SW 1271 (cell line): ENCODE measurements around the gene AGBL1.
"Not testable (repeated sequence)": the region's sequence is repeated elsewhere in the genome, so short reads cannot be mapped to it uniquely, and the experiment has no call there.

Experiments
- DNase-seq, 2 experiments: peaks; one replicate each; lab custom pipeline; 2025; lab: John Stamatoyannopoulos, UW

AGBL1 gene

DNA sequence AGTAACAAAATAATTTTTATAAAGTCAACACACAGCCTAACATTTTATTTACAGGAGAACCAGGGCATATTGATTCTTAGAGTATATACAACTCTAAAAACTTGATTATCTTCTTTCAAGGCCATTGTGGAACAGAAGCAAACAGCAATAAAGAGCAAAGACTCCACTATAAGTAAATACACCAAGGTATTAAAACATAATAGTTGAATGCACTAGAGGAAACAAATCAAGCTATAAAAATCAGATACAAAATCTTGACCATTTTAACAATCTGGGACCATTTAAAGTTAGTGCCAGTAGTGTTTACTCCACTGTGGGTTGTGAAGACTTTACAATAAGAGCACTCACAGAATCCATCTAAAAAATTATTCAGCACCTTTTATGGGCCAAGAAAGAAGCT lies 323.6 kb downstream of the AGBL1 start:
- no peak for DNase-seq

DNA sequence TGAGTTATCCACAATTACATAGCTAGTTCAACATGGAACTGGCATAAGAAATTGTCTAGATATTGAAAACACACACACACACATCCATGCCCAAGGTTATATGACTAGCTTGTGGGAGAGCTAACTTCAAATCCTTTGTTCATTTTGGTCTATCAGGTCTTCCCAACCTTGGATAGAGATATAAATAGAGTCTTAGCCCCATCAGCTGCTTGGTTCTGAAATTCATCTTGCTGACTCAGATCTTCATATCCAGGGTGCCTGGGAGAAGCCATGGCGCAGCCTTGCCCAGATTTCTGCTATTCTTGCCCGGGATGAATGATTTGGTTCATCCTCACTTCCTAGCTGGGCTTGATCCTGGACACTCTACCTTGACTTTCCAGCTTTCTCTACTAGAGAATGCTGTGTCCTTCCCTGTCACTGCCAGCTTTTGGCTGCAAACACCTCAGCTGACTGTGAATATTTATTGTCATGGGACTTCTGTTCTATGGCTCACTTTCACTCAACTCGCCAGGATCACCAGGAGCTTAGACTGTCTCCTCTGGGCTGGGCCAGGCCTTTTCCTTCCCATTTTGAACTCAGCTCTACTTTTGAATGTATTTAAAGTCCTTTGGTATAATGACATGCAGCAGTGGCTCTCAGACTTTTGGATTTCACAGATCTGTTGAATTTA lies 324.4 kb downstream of the AGBL1 start:
- DNase-seq = no peak

- no peak for DNase-seq
Measured at GRCh38 chr15:86408261-86408660, 328.6 kb downstream of the AGBL1 start.

DNA sequence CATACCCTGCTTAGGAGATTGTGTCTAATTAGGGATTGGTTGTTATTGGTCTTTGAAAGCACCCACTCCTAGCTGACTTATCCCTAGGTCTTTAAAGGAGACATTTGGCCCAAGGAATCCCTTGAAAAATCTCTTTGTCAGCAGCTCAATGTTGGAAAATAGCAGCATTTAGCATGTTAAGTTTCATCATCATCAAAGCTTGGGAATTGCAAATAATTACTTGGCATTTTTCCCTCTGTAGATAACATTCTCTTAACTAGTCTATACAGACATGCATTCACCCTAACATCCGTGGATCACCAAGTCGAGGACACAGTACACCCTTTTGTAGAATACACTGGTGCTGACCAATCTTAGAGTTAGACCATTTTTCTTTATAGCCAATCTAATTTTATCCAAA lies 332.2 kb downstream of the AGBL1 start:
- DNase-seq = no peak

DNA sequence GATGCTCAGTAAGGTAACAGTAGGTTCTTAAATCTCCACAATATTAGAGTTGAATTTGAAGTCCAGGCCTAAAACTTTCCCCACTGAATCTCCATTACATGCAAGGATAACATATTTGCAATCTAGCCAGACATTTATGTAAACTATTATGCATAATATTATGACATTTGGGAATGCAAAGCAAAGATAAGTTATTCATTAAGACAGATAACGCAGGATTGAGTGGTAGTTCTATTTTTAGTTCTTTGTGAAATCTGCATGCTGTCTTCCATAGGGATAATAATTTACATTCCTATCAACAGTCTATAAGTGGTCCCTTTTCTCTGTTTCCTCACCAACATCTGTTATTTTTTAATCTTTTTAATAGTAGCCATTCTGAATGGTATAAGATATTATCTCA lies 333.5 kb downstream of the AGBL1 start:
- DNase-seq = no peak

GRCh38 chr15:86425746-86426145 lies 346.1 kb downstream of the AGBL1 start:
- DNase-seq = no peak

DNA sequence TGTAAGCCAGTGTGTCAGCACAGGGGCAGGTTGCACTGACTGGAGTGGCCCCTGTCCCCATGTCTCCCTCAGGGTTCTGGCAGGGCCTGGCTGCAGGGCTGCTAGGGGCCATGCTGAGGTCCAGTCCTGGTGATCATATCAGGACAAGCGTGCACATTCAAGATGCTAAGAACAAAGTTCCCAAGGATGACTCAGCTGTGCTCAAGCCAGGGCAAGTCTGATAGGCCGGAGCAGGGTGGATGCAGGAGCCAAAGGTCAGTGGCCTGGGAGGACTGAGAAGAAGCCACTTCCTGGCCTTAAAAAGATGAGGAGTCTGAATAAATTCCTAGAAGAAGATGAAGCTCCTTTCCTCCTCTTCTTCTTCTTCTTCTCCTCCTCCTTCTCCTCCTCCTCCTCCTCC lies 353.2 kb downstream of the AGBL1 start:
- no peak for DNase-seq

GRCh38 chr15:86433983-86434382 lies 354.3 kb downstream of the AGBL1 start:
- no peak for DNase-seq

GRCh38 chr15:86439614-86440013 lies 359.9 kb downstream of the AGBL1 start:
- DNase-seq = no peak

DNA sequence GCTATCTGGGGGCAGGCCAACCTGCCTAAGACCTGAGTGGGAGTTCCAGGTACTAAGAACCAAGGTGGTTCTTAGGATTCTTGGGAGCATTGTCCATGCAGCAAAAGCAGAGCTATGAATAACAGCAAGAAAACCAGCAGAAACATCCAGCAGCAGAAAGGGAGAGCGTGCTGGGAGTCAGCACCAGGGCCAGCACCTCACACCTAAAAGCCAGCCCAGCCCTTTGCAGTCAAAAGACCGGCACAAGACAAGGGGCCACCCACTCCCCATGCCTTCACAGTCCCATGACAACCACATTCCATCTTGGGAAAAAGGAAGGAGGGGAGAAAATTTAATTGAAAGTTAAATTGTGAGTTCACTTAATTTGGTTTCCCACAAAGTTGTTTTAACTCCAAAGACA lies 364.9 kb downstream of the AGBL1 start:
- DNase-seq = no peak

DNA sequence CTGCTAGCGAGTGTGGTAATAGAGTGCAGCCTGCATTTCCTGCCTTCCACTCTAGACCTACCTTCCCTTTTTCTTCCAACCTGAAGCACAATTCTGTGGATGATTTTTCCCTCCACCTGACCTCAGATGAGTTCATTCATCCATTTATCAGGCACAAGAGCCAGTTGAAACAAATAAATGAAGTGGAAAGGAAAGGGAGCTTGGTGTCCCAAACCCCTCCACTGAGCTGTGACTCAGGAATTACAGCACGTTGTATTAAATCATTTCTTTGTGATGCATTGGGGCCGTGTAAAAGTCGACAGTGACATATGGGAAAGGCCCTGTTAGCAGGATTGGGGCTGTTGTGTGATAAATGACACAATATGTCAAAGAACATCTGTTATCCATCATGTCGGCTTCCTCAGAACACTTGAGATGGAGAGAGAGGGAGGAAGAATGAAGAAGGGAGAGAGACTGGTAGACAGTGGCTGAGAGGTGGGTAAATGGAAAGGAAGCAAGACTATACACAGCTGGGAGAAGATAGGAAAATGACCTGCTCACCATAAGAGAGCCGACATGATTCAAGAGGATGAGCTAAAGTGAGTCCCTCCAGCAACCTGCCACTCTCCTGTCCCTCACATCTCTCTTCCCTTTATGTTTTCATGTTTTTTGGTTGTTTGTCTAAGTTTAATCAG lies 366.0 kb downstream of the AGBL1 start:
- DNase-seq = no peak

GRCh38 chr15:86446253-86446640 lies 366.6 kb downstream of the AGBL1 start:
- no peak for DNase-seq

GRCh38 chr15:86465470-86466039 lies 385.9 kb downstream of the AGBL1 start:
- not testable (repeated sequence) for DNase-seq

DNA sequence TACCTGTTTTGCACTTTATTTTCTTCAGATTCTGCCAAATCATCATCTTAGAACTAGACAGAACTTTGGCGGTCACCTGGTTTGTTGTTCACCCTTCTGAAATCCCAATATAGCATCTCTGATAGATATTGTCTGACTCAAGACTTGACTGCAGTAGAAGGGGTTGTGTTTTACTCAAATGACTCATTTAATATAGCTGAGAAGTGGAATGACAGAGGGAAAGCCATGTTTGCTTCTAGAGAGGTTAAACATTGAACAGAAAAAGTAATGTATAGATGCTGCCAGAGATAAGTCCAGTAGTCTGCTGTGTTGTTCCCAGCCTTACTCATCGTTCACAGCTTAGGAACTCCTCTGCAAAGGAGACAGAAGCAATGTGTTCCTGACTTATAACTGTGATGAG lies 402.0 kb downstream of the AGBL1 start:
- DNase-seq = no peak

DNA sequence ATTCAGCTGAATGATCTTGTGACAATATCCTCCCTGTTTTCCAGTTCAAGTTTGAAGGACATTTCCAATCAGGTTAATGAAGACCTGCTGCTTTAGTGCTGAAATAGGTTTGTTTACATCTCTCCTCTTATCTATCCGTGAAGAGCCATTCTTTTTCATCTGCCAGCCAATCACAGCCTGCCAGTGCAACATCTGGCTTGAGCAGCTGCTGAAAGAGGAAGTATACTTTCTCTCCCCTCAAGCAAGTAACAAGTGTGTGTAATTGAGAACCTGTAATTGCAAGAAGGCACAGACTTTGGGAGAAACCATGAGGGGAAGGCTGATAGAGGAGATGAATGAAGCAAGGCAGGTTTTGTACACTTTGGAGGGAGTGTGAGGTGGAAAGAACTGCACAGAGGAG lies 404.3 kb downstream of the AGBL1 start:
- DNase-seq = no peak

DNA sequence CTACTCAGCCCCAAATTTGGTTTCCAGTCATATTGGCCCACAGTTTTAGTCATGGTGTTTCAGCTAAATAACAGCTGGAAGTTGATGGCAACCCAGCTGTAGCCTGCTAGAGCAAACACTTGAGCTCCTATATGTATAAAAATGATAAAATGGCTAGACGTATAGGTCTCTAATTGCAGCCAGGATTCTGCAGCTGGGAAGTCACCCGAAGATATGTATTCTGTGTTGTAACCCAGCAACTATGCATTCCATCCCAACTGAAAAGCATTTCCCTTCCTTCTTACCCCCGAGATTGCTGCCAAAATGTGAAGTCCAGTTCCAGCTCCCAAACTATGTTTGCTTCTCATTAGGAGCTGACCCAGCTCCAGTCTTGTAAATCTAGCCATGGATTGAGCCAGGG lies 408.4 kb downstream of the AGBL1 start:
- no peak for DNase-seq

DNA sequence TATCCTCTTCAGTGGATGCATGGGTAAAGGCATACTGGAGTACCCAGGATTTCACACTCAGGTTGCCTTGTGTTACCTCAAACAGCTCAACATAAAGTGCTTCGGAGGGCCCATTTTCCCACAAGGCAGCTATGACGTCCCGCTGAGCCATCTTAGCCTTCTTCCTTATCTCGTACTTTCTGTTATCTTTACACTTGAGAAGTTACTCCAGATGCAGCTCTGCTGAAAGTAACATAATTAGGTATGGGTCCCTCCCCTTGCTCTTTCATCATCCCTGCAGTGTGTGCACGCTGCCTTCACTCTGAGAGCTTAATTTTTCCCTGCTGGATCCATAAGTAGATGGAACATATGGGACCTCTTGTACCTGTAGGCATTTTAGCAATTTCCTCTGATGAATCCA lies 410.3 kb downstream of the AGBL1 start:
- no peak for DNase-seq

DNA sequence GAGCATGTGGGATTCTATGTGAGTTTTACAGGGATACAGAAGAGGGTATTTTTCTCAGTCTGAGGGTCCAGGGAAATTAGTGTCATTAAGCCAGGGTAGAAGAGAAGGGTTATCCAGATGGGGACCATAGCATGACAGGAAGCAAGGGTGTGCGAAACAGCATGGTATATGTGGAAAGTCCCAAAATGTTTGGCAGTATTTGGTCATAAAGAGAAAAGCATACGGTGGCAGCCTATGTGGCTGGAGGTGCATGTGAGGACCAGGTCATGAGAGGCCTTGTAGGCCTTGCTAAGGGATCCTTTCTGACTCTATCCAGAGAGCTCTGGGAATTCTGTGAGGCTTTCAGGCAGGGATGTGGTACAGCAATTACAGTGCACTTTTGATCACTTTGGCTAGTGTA lies 411.4 kb downstream of the AGBL1 start:
- no peak for DNase-seq

GRCh38 chr15:86493884-86494283 lies 414.2 kb downstream of the AGBL1 start:
- no peak for DNase-seq

DNA sequence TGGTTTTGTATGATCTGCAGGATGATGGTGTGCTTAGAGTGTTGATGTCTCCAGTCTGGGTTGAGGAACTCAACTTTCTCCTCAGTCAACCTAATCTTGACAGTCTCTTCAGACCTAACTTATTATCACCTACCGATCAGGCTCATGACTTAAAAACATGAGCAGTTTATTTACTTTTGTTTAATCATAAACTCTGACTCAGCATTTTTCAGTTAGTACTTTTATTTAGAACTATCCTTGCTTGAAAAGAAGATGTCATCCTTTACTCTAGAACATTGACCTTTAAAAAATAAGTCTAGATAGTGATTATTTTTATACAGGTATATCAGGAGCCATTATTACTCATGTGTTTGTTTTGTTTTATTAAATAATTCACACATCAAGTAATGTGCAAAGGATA lies 414.8 kb downstream of the AGBL1 start:
- DNase-seq = no peak

DNA sequence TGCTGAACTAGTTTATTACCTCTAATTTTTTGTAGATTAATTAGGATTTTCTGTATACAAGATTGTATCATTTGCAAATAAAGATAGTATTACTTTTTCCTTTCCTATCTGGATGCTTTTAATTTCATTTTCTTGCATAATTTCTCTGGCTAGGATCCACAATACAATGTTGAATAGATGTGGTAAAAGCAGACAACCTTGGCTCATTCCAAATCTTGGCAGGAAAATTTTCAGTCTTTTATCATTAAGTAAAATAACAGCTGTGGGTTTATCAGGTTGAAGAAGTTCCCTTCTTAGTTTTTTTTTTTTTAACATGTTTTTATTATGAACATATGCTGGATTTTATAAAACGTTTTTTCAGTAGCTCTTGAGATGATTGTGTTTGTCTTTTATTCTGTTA lies 422.6 kb downstream of the AGBL1 start:
- no peak for DNase-seq

GRCh38 chr15:86505951-86506350 lies 426.3 kb downstream of the AGBL1 start:
- no peak for DNase-seq

DNA sequence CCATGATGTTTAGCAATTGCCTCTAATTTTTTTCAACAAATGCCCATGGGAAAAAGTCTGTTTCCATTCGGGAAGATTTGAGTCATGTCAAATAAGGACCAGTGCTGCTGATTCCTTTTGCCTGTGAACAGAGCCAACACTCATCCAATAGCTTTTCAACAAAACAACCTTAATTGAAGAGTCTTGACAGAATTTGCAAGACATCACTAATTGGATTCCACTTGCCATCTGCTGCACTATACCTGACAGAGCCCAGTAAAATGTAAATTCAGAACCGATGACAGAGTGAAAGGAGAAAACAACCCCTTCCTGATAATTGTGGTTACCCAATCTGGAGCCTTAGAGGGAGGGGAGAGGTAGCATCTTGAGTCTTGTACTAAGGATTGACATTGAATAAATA lies 426.7 kb downstream of the AGBL1 start:
- DNase-seq = no peak

DNA sequence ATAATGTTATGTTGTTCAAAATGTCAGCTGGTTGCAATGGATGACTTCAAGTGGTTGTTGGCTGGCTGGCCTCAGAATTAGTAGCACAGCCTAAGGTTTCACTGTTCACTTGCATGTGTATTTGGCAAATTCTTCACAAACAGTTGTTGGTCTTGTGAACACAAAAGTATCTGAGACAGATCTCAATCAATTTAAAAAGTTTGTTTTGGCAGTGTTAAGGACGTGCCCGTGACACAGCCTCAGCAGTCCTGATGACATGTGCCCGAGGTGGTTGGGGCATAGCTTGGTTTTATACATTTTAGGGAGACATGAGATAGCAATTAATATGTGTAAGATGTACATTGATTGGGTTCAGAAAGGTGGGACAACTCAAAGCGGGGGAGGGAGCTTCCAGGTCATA lies 436.0 kb downstream of the AGBL1 start:
- DNase-seq = no peak
